Neuronal stem cell (in vitro differentiated cells): ENCODE data around the gene ZBTB18.

Experiments
- DNase-seq: peaks from one replicate; pipeline ENCODE4 v3.0.0-alpha.2; 2013; ENCODE audit warnings: low spot score
- H2AFZ ChIP-seq: one replicate; pipeline ENCODE4 v1.6.1; 2013; ENCODE audit warnings: mild to moderate bottlenecking, low read length, inconsistent platforms
- H2AK5ac ChIP-seq: 2 replicates; pipeline ENCODE4 v1.6.1; 2013; ENCODE audit warnings: low read depth, mild to moderate bottlenecking, inconsistent platforms, low read length, moderate library complexity, mixed read lengths
- H2BK120ac ChIP-seq: 2 replicates; pipeline ENCODE4 v1.6.1; 2013; ENCODE audit warnings: low read depth, mild to moderate bottlenecking, inconsistent platforms, low read length, moderate library complexity, mixed read lengths
- H2BK12ac ChIP-seq: one replicate; pipeline ENCODE4 v1.6.1; 2013; ENCODE audit warnings: low read length, inconsistent platforms
- H2BK15ac ChIP-seq: 2 replicates; pipeline ENCODE4 v1.6.1; 2013; ENCODE audit warnings: mild to moderate bottlenecking, low read length, inconsistent platforms, mixed read lengths
- H2BK5ac ChIP-seq: one replicate; pipeline ENCODE4 v1.6.1; 2013; ENCODE audit warnings: inconsistent platforms, mild to moderate bottlenecking, low read length, moderate library complexity
- H3K14ac ChIP-seq: one replicate; pipeline ENCODE4 v1.6.1; 2013; ENCODE audit warnings: low read length, inconsistent platforms
- H3K18ac ChIP-seq: 2 replicates; pipeline ENCODE4 v1.6.1; 2013; ENCODE audit warnings: low read length, inconsistent platforms
- H3K23ac ChIP-seq: 2 replicates; pipeline ENCODE4 v1.6.1; 2013; ENCODE audit warnings: low read depth, mild to moderate bottlenecking, mixed read lengths, low read length, inconsistent platforms; ENCODE audit not compliant: poor library complexity
- H3K27ac ChIP-seq: replicated peaks from 3 replicates; pipeline ENCODE4 v1.5.1; 2013; ENCODE audit warnings: low read length, inconsistent platforms
- H3K27me3 ChIP-seq, 3 experiments: 2 replicates each; pipeline ENCODE4 v1.6.1; 2013; ENCODE audit warnings: low read length in 3 of 3, mild to moderate bottlenecking in 2 of 3, inconsistent platforms in 1 of 3, low read depth in 1 of 3, mixed read lengths in 1 of 3, moderate library complexity in 1 of 3; ENCODE audit not compliant: control insufficient read depth in 3 of 3, insufficient read depth in 3 of 3
- H3K36me3 ChIP-seq, 2 donors: replicated peaks in 1 of 2; 2 replicates each; pipeline ENCODE4 v1.6.1; 2013; ENCODE audit warnings: low read length in 2 of 2; ENCODE audit not compliant: control insufficient read depth in 2 of 2, insufficient read depth in 2 of 2
- H3K4ac ChIP-seq: 2 replicates; pipeline ENCODE4 v1.6.1; 2013; ENCODE audit warnings: inconsistent platforms, mild to moderate bottlenecking, low read length, moderate library complexity
- H3K4me1 ChIP-seq, 2 donors: 1 replicate in 1 of 2; 2 replicates in 1 of 2; pipeline ENCODE4 v1.6.1; 2013; ENCODE audit warnings: low read length in 2 of 2, low read depth in 1 of 2; ENCODE audit not compliant: control insufficient read depth in 2 of 2, insufficient read depth in 1 of 2
- H3K4me2 ChIP-seq: one replicate; pipeline ENCODE4 v1.6.1; 2013; ENCODE audit warnings: mild to moderate bottlenecking, low read length, inconsistent platforms; ENCODE audit not compliant: insufficient read depth, poor library complexity, severe bottlenecking
- H3K4me3 ChIP-seq, 2 donors: 2 replicates each; pipeline ENCODE4 v1.5.1; 2013; ENCODE audit warnings: low read length in 2 of 2, mild to moderate bottlenecking in 2 of 2, inconsistent platforms in 1 of 2, moderate library complexity in 1 of 2
- H3K79me1 ChIP-seq: one replicate; pipeline ENCODE4 v1.6.1; 2013; ENCODE audit warnings: low read depth, mild to moderate bottlenecking, inconsistent platforms, low read length, moderate library complexity
- H3K9ac ChIP-seq: one replicate; pipeline ENCODE4 v1.6.1; 2013; ENCODE audit warnings: mild to moderate bottlenecking, low read depth, low read length, inconsistent platforms; ENCODE audit not compliant: poor library complexity
- H3K9me3 ChIP-seq, 2 donors: replicated peaks in 1 of 2; 2 replicates each; pipeline versions ENCODE3 to v1.6.1; 2013; ENCODE audit warnings: low read length in 2 of 2, mild to moderate bottlenecking in 2 of 2, inconsistent platforms in 1 of 2, low read depth in 1 of 2, mixed read lengths in 1 of 2, moderate library complexity in 1 of 2; ENCODE audit not compliant: control insufficient read depth in 2 of 2, insufficient read depth in 1 of 2
- H4K8ac ChIP-seq: one replicate; pipeline ENCODE4 v1.6.1; 2013; ENCODE audit warnings: low read depth, mild to moderate bottlenecking, inconsistent platforms, low read length, moderate library complexity
- H4K91ac ChIP-seq: one replicate; pipeline ENCODE4 v1.6.1; 2013; ENCODE audit warnings: low read length, low read depth, mild to moderate bottlenecking, inconsistent platforms; ENCODE audit not compliant: poor library complexity
- WGBS, 2 donors: extraction: QIAGEN DNeasy Blood & Tissue Kit; methylation state at CpG; one replicate each; pipeline ENCODE4 v1.1.7; 2013; ENCODE audit warnings: missing lambda C conversion rate in 2 of 2, mixed read lengths in 1 of 2; ENCODE audit not compliant: insufficient read length in 2 of 2, insufficient replicate concordance in 1 of 2; ENCODE audit errors: extremely low coverage in 2 of 2; 5-methylcytosine and 5-hydroxymethylcytosine counted together

The ZBTB18 gene

GRCh38 chr1:244100276-244100675, 49.2 kb downstream of the ZBTB18 start:
- Histone ChIP-seq H2BK120ac (no peak overlapping the region), H3K4me3 (no peak overlapping the region), H3K18ac (no peak overlapping the region), H2BK5ac (no peak overlapping the region), H3K23ac (no peak overlapping the region), H3K36me3 (no peaks in the 10 kb centered on the region), H2AFZ (no peak overlapping the region), H3K9me3 (peaks cover 0 to 7% of the 10 kb centered on the region in 2 donors), H3K9ac (no peak overlapping the region), H2AK5ac (no peak overlapping the region), H2BK15ac (no peak overlapping the region), H3K27me3 (no peaks in the 10 kb centered on the region), H2BK12ac (no peak overlapping the region), H3K4ac (no peak overlapping the region), H3K14ac (no peak overlapping the region), H4K8ac (no peak overlapping the region), H3K4me2 (no peak overlapping the region), H3K79me1 (no peaks in the 10 kb centered on the region), H3K27ac (no peak overlapping the region), H4K91ac (no peak overlapping the region), H3K4me1 (peaks cover 1 to 14% of the 10 kb centered on the region in 2 donors)
- no peak for DNase-seq
- no CpG with 5 or more reads among the region's 5 CpGs for WGBS, 2 donors

- H3K36me3 ChIP-seq, result no peaks in the 10 kb centered on the region
- peak overlapping the region; percentile 15 for H2AFZ ChIP-seq
- H3K18ac ChIP-seq, result no peak overlapping the region
- no peak for DNase-seq
- H3K14ac ChIP-seq, result no peak overlapping the region
- peaks cover 1 to 14% of the 10 kb centered on the region in 2 donors for H3K4me1 ChIP-seq
- H4K91ac ChIP-seq, result no peak overlapping the region
- H2AK5ac ChIP-seq, result no peak overlapping the region
- H3K9ac ChIP-seq, result no peak overlapping the region
- H2BK120ac ChIP-seq, result no peak overlapping the region
- H3K4ac ChIP-seq, result no peak overlapping the region
- H3K27me3 ChIP-seq, result no peaks in the 10 kb centered on the region
- H3K4me3 ChIP-seq, result no peak overlapping the region
- H3K9me3 ChIP-seq, result peaks cover 0 to 7% of the 10 kb centered on the region in 2 donors
- H3K27ac ChIP-seq, result no peak overlapping the region
- no CpG with 5 or more reads among the region's 18 CpGs for WGBS, 2 donors
- no peak overlapping the region for H2BK12ac ChIP-seq
- H3K79me1 ChIP-seq, result no peaks in the 10 kb centered on the region
- no peak overlapping the region for H4K8ac ChIP-seq
- no peak overlapping the region for H3K4me2 ChIP-seq
- H3K23ac ChIP-seq, result no peak overlapping the region
- H2BK15ac ChIP-seq, result no peak overlapping the region
- H2BK5ac ChIP-seq, result no peak overlapping the region
Measured at GRCh38 chr1:244100704-244101453, 49.8 kb downstream of the ZBTB18 start.

- no peak overlapping the region for H3K18ac ChIP-seq
- no peaks in the 10 kb centered on the region for H3K27me3 ChIP-seq
- H3K27ac ChIP-seq, result no peak overlapping the region
- no peaks in the 10 kb centered on the region for H3K79me1 ChIP-seq
- no peak overlapping the region for H3K4me2 ChIP-seq
- peaks cover 1 to 13% of the 10 kb centered on the region in 2 donors for H3K4me1 ChIP-seq
- H3K4me3 ChIP-seq, result no peak overlapping the region
- no peak for DNase-seq
- no peak overlapping the region for H4K8ac ChIP-seq
- H4K91ac ChIP-seq, result no peak overlapping the region
- H2AFZ ChIP-seq, result no peak overlapping the region
- H3K9ac ChIP-seq, result no peak overlapping the region
- H3K23ac ChIP-seq, result no peak overlapping the region
- H2BK15ac ChIP-seq, result no peak overlapping the region
- no peak overlapping the region for H3K14ac ChIP-seq
- peaks cover 0 to 7% of the 10 kb centered on the region in 2 donors for H3K9me3 ChIP-seq
- H2AK5ac ChIP-seq, result no peak overlapping the region
- H2BK12ac ChIP-seq, result no peak overlapping the region
- no CpG with 5 or more reads among the region's 10 CpGs for WGBS, 2 donors
- no peak overlapping the region for H2BK120ac ChIP-seq
- H3K4ac ChIP-seq, result no peak overlapping the region
- H2BK5ac ChIP-seq, result no peak overlapping the region
- no peaks in the 10 kb centered on the region for H3K36me3 ChIP-seq
Measured at GRCh38 chr1:244102046-244102445, 51.0 kb downstream of the ZBTB18 start.

- H2AK5ac ChIP-seq, result no peak overlapping the region
- H3K4ac ChIP-seq, result peak overlapping the region; percentile 55
- no peaks in the 10 kb centered on the region for H3K79me1 ChIP-seq
- H4K91ac ChIP-seq, result no peak overlapping the region
- no peak overlapping the region for H2BK12ac ChIP-seq
- H3K14ac ChIP-seq, result no peak overlapping the region
- H3K4me3 ChIP-seq, result no peak overlapping the region
- no peak overlapping the region for H3K23ac ChIP-seq
- WGBS, 2 donors, result 100% methylated on average over 2 of the region's 14 CpGs; no CpG with 5 or more reads in 1 of the 2 donors
- H2BK5ac ChIP-seq, result no peak overlapping the region
- no peaks in the 10 kb centered on the region for H3K36me3 ChIP-seq
- H3K27me3 ChIP-seq, result no peaks in the 10 kb centered on the region
- H4K8ac ChIP-seq, result no peak overlapping the region
- no peak overlapping the region for H3K27ac ChIP-seq
- no peak overlapping the region for H3K9ac ChIP-seq
- H2AFZ ChIP-seq, result no peak overlapping the region
- no peak overlapping the region for H3K4me2 ChIP-seq
- peaks cover 0 to 7% of the 10 kb centered on the region in 2 donors for H3K9me3 ChIP-seq
- no peak for DNase-seq
- H3K4me1 ChIP-seq, result peaks cover 3 to 11% of the 10 kb centered on the region in 2 donors
- H2BK15ac ChIP-seq, result peak overlapping the region; percentile 30
- H3K18ac ChIP-seq, result peak overlapping the region; percentile 63
- no peak overlapping the region for H2BK120ac ChIP-seq
Measured at GRCh38 chr1:244102468-244102867, 51.4 kb downstream of the ZBTB18 start.
